ENCODE results near the gene PPFIA2.
"Not testable (repeated sequence)": the region's sequence is repeated elsewhere in the genome, so short reads cannot be mapped to it uniquely, and the experiment has no call there.

PPFIA2 gene

DNA sequence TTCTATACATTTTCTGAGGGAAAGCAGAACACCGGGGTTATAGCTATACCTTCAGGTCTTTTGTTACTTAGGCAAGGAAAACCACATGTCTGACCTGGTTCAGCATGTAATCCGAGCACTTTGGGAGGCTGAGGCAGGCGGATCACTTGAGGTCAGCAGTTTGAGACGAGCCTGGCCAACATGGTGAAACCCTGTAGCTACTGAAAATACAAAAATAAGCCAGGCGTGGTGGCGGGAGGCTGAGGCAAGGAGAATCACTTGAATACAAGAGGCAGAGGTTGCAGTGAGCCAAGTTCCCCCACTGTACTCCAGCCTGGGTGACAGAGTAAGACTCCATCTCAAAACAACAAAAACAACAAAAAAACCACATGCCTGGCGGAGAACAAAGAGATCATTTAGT is 503.7 kb downstream of the PPFIA2 start:
- no peak for DNase-seq

DNA sequence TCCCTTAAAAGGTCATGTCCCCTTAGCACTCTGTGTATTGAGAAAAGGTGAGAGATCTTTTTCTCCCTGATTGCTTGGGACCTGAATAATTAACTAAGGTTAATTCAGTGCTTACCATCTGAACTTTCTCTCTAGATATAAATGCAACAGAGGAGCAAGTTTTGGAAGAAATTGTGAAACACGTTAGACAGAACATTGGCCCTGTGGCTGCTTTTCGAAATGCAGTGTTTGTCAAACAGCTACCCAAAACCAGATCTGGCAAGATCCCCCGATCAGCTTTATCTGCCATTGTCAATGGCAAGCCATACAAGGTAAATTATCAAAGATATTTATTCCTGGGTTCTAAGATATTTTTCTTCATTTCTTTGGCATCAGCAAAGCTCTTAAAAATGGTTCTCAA is 505.8 kb downstream of the PPFIA2 start:
- DNase-seq, result no peak

DNA sequence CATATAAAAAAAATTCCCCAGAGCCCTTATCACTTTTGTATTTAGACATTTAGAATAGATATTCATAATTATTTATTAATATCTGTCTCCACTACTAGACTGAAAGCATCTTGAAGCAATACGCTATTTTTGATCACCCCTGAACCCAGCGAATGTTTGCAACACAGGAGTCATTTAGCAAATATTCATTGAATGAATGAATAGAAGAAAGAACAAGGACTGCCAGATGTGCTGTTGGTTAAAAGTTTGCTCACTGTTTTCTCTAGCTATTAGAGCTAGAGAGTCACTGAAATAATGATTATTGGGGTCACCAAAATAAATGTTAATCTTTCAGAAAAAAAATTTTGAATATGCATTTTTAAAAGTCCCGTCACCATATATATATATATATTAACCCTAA is 506.9 kb downstream of the PPFIA2 start:
- no peak for DNase-seq

DNA sequence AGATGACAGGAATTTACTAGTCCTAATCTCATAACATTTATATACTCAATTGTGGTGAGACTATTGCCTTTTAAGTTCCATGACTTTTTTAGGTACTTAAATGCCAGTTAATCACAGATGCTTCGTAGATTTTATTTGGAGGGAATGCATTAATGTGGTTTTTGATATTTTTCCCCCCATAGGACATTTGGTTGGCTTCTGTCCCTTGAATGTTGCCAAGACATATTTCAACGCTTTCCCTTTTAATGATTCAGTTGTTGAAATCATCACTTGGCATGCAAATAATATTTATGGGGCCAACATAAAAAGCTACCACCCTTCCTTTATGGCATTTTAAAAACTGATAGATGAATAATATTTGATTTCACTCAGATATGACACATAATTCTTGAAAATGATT is 509.2 kb downstream of the PPFIA2 start:
- no peak for DNase-seq

DNA sequence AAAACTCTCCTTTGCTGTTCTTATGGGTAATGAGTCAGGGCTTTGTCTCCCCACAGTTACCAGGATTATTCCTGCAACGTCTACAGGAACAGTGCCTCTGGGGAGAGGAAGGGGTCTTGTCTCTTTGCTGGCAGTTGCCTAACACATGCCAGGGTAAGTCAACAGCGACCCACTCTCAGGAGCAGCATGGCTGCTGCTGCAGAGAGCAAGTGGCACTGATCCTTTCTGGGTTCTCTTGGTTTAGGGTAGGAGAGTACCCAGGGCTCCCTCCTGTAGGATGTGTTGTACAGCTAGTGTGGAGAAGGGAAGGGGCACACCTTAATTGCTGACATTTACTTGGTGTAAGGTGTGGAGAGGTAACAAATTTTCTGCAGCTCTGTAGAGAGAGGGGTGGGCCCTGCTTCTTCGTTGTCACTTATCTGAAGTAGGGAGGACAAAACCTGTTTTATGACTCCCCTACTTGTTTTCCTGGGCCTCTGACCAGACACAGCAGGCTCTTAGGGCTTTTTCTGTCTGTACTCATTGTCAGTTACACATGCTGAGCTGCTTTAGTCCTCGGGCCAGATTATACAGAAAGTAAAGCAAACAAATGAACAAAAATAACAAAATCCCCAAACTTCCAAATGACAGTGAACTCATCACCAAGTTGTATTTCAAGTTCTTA is 513.1 kb downstream of the PPFIA2 start:
- DNase-seq, result no peak

DNA sequence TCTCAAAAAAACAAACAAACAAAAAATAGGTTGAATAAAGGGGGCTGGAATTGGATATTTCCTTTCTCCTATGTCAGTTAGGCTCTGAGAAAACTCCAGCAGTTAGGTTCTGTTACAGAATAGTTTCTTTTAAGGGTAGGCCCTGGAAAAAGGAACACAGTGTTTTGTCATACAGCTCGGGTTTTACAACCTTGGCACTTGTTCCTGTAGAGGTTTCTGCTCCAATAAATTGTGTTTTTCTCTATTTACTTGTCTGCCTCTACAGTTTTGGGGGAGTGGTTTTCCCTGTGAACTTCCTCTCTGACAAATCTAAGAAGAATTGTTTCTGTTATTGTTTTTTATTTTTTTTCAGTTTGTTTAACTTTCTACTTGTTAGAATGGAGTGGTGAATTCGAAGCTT is 513.7 kb downstream of the PPFIA2 start:
- no peak for DNase-seq

- no peak for DNase-seq
Observed at GRCh38 chr12:81231574-81232368, 527.4 kb downstream of the PPFIA2 start.

DNA sequence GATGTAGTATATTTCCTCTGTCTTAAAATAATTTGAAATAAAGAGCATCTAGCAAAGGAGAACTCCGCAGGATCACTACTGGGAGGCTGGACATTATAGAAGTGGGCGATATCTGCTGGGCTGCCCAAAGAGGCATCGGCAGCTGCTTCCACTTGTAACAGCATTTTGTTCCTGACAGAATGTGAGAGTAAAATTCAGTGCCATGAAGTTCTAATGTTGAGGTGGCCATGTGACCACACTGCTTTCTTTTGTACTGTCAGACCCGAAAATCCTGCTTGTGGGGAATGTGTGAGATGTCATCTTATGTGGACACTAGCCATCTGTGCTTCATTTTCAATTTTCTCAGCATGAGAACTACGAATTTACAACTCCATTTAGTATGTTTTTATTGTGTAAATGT is 529.4 kb downstream of the PPFIA2 start:
- no peak for DNase-seq

DNA sequence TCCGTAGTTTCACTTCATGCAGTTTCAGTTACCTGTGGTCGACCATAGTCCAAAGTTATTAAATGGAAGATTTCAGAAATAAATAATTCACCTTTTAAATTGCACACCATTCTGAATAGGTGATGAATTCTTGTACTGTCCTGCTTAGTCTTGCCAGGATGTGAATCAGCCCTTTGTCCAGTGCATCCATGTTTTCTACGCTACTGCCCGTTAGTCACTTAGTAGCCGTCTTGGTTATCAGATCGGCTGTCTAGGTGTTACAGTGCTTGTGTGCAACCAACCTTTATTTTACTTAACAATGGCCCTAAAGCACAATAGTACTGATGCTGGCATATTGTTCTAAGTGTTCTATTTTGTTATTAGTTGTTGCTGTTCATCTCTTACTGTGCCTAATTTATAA is 534.5 kb downstream of the PPFIA2 start:
- DNase-seq, result no peak

GRCh38 chr12:81222846-81223592 is 536.1 kb downstream of the PPFIA2 start:
- DNase-seq, result no peak

- DNase-seq, result no peak
Observed at GRCh38 chr12:81221681-81222080, 537.5 kb downstream of the PPFIA2 start.

GRCh38 chr12:81216739-81217138 is 542.4 kb downstream of the PPFIA2 start:
- no peak for DNase-seq

DNA sequence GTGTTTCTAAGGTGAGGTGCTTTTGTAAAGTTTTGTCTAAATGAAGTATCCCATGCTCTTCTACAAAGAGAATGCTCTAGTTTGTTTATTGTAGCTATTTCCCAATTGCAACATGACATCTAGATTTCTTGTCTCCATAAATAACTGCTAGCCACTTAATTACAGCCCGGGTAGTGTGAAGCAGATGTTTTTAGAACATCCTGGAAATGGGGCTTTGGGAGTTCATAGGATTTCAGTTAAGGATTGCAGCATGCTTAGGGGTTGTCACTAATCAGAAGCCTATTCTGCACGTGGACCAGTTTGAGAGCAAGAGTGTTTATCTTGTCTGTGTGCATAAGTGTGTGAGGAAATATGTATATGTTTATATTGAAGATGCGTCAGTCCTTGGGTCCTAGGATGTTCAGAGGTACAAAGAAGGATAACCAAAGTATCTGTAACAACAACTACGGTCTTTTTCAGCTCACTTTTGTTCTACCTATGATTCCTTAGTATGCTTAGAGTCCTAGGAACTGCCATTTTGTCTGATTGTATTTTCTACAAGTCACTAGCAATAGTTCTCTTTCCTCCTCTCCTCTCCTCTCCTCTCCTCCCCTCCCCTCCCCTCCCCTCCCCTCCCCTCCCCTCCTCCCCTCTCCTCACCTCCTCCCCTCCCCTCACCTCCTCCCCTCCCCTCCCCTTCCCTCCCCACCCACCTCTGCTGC is 546.0 kb downstream of the PPFIA2 start:
- no peak for DNase-seq

GRCh38 chr12:81211306-81211705 is 547.8 kb downstream of the PPFIA2 start:
- DNase-seq, result no peak

DNA sequence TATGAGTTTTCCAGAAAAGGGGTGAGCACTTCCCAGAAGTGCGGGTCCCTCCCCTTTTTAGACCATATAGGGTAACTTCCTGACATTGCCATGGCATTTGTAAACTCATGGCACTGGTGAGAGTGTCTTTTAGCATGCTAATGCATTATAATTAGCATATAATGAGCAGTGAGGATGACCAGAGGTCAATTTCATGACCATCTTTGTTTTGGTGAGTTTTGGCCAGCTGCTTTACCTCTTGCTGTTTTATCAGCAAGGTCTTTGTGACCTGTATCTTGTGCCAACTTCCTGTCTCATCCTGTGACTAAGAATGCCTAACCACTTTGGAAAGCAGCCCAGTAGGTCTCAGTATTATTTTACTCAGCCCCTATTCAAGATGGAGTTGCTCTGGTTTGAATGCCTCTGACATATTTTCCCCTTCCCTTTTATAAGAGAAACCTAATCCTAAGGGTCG is 549.4 kb downstream of the PPFIA2 start:
- not testable (repeated sequence) for DNase-seq

GRCh38 chr12:81209012-81209411 is 550.1 kb downstream of the PPFIA2 start:
- no peak for DNase-seq

- DNase-seq, result no peak
Observed at GRCh38 chr12:81208187-81208911, 550.8 kb downstream of the PPFIA2 start.

Data from NCI-H1436 treated with DMSO at 0.1 percent for 48 hours (cell line).